Measurements from ENCODE around the gene DNAH17. TPM values are rescaled to one million over a fixed set of nuclear protein-coding genes. Genes with fewer than 3 reads are reported as not detected.

The DNAH17 gene
- total and polyA plus RNA-seq, 2 of the 13 experiments (the other 11 are each of a cell fraction or from before 2014, with no cell fraction given): 0.86 to 1.6 TPM

DNA sequence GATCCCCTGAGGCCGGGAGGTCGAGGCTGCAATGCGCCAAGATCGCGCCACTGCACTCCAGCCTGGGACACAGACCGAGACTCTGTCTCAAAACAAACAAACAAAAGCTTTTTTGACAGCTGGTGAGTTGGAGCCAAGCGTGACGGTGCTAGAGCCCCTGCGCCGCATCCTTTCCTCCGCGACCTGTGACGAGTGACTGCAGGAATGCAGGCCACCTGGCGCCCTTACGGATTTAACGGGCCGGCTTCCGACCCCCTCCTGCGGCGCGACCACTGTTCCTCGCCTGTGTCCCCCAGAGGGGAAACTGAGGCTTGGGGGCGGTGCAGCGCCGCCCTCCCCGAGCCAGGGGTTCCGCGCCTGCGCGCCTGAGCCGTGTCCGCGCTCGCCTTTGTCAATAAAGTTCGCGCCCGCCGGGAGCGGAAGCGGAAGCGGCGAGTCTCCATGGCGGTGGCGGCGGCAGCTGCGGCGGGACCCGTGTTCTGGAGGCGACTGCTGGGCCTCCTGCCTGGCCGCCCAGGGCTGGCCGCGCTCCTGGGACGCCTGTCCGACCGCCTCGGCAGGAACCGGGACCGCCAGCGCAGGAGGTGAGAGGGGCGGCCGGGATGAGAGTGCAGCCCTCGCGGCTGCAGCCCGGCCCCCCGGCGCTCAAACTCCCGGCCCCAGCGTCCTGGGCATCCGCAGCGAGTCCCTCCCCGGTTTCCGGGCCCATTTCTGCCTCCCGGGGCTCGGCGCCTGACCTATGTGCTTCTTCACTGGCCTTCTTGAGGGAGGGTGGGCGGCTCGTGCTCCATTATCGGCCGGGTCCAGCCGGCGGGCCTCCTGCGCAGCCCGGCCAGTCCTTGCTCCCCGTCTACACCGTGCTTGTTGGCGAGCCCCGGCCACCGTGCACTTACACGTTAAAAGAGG is 198.7 kb downstream of the DNAH17 start, which contains the start of gene PGS1 (continued):
- TF ChIP-seq ZNF639 (CRISPR knock-in tag; conservative IDR thresholded peaks at IDR 0.05): peak; percentile 81; the same call in 1 of the 2 replicates
- 0 out of 2 replicates have a peak, but pooled peaks have one; percentile 14 for TF ChIP-seq ZBTB20 (CRISPR knock-in tag; IDR thresholded peaks at IDR 0.05; ENCODE audit: borderline replicate concordance, low read depth)
- no peak for TF ChIP-seq GTF3A (CRISPR knock-in tag; conservative IDR thresholded peaks at IDR 0.05)
- peak; percentile 71 for TF ChIP-seq HCFC1 (IDR thresholded peaks at IDR 0.05; ENCODE audit: low read depth, low read length)
- peak; percentile 81 for TF ChIP-seq ZC3H13 (CRISPR knock-in tag; IDR thresholded peaks at IDR 0.05)
- TF ChIP-seq ZNF362 (CRISPR knock-in tag; IDR thresholded peaks at IDR 0.05; ENCODE audit: borderline replicate concordance): no peak; the same call in 1 of the 2 replicates
- TF ChIP-seq TEAD2 (CRISPR knock-in tag; IDR thresholded peaks at IDR 0.05): no peak
- TF ChIP-seq XRCC5 (optimal IDR thresholded peaks at IDR 0.05; ENCODE audit: low read length): peak; percentile 83
- TF ChIP-seq DBP (CRISPR knock-in tag; IDR thresholded peaks at IDR 0.05; ENCODE audit: not compliant biosample characterization): no peak
- TF ChIP-seq ZFX (CRISPR knock-in tag; IDR thresholded peaks at IDR 0.05; ENCODE audit: low read depth): peak; percentile 92
- TF ChIP-seq EEA1 (CRISPR knock-in tag; IDR thresholded peaks at IDR 0.05; ENCODE audit: borderline replicate concordance): peak; percentile 88; the same call in 1 of the 2 replicates
- TF ChIP-seq BRF2 (CRISPR knock-in tag; IDR thresholded peaks at IDR 0.05): peak; percentile 56; the same call in 1 of the 2 replicates
- no peak for TF ChIP-seq SIX1 (CRISPR knock-in tag; IDR thresholded peaks at IDR 0.05; ENCODE audit: borderline replicate concordance)
- peak; percentile 95 for TF ChIP-seq ZNF547 (CRISPR knock-in tag; IDR thresholded peaks at IDR 0.05)
- no peak for TF ChIP-seq RORA (CRISPR knock-in tag; IDR thresholded peaks at IDR 0.05)
- TF ChIP-seq HHEX (CRISPR knock-in tag; IDR thresholded peaks at IDR 0.05): no peak
- TF ChIP-seq NR3C1 (CRISPR knock-in tag; IDR thresholded peaks at IDR 0.05): no peak
- TF ChIP-seq ZZZ3 (CRISPR knock-in tag; IDR thresholded peaks at IDR 0.05; ENCODE audit: borderline replicate concordance): peak; percentile 96
- TF ChIP-seq NFIB (CRISPR knock-in tag; IDR thresholded peaks at IDR 0.05; ENCODE audit: borderline replicate concordance): no peak
- no peak for TF ChIP-seq SMC3 (IDR thresholded peaks at IDR 0.05; ENCODE audit: low read length)
- peak; percentile 90; the same call in 1 of the 2 replicates for TF ChIP-seq KDM4B (CRISPR knock-in tag; IDR thresholded peaks at IDR 0.05)
- TF ChIP-seq FOSL2 (CRISPR knock-in tag; IDR thresholded peaks at IDR 0.05): peak; percentile 68
- TF ChIP-seq KAT7 (CRISPR knock-in tag; IDR thresholded peaks at IDR 0.05; ENCODE audit: borderline replicate concordance): peak; percentile 98
- TF ChIP-seq ZGPAT (CRISPR knock-in tag; IDR thresholded peaks at IDR 0.05): peak; percentile 98
- TF ChIP-seq ZSCAN31 (CRISPR knock-in tag; IDR thresholded peaks at IDR 0.05; ENCODE audit: low read depth): peak; percentile 96

Data from HepG2 (cell line).